Measurements from ENCODE around the gene SLC37A1.
"Not testable (repeated sequence)": the region's sequence is repeated elsewhere in the genome, so short reads cannot be mapped to it uniquely, and the experiment has no call there.

SLC37A1 gene

GRCh38 chr21:42611852-42612251, 98.2 kb downstream of the SLC37A1 start:
- no peak for FAIRE-seq
- no peak for TF ChIP-seq CTCF (IDR thresholded peaks at IDR 0.05; ENCODE audit: insufficient read depth, missing control alignments)

GRCh38 chr21:42612390-42612789, 98.7 kb downstream of the SLC37A1 start:
- no peak for TF ChIP-seq CTCF (IDR thresholded peaks at IDR 0.05; ENCODE audit: insufficient read depth, missing control alignments)
- no peak for DNase-seq (ENCODE audit: insufficient read length, low spot score)
- FAIRE-seq = no peak

More at GRCh38 chr21:42611852-42612251, 98.2 kb downstream of the SLC37A1 start:
- DNase-seq (ENCODE audit: insufficient read length, low spot score) = no peak

GRCh38 chr21:42613756-42614155, 100.1 kb downstream of the SLC37A1 start:
- TF ChIP-seq CTCF (IDR thresholded peaks at IDR 0.05; ENCODE audit: insufficient read depth, missing control alignments) = no peak
- DNase-seq (ENCODE audit: insufficient read length, low spot score) (no peak), FAIRE-seq (no peak)

- no peak for FAIRE-seq
- TF ChIP-seq CTCF (IDR thresholded peaks at IDR 0.05; ENCODE audit: insufficient read depth, missing control alignments) = no peak
- no peak for DNase-seq (ENCODE audit: insufficient read length, low spot score)
These were observed 100.7 kb downstream of the SLC37A1 start for GRCh38 chr21:42614396-42614795.

GRCh38 chr21:42614811-42615351, 101.2 kb downstream of the SLC37A1 start:
- no peak for TF ChIP-seq CTCF (IDR thresholded peaks at IDR 0.05; ENCODE audit: insufficient read depth, missing control alignments)
- FAIRE-seq (no peak), DNase-seq (ENCODE audit: insufficient read length, low spot score) (no peak)

- not testable (repeated sequence) for DNase-seq (ENCODE audit: insufficient read length, low spot score); FAIRE-seq
These were observed 101.7 kb downstream of the SLC37A1 start for GRCh38 chr21:42615377-42615776.

- no peak for TF ChIP-seq CTCF (IDR thresholded peaks at IDR 0.05; ENCODE audit: insufficient read depth, missing control alignments)
- FAIRE-seq (no peak), DNase-seq (ENCODE audit: insufficient read length, low spot score) (no peak)
These were observed 102.3 kb downstream of the SLC37A1 start for GRCh38 chr21:42615924-42616323.

- FAIRE-seq = no peak
- TF ChIP-seq CTCF (IDR thresholded peaks at IDR 0.05; ENCODE audit: insufficient read depth, missing control alignments) = no peak
- DNase-seq (ENCODE audit: insufficient read length, low spot score) = no peak
These were observed 102.8 kb downstream of the SLC37A1 start for GRCh38 chr21:42616446-42616845.

Data from D721Med (cell line).